GM12878 (cell line): ENCODE data around the gene CNOT11. TPM values are rescaled to one million over a fixed set of nuclear protein-coding genes. Genes with fewer than 3 reads are reported as not detected.
A peak's percentile ranks its signal among the peaks of the same experiment; 100 is the strongest.

Source experiments
- ATF3 ChIP-seq: IDR thresholded peaks from 2 replicates; pipeline ENCODE4 v1.6.1; 2011; ENCODE audit warnings: low read depth, mild to moderate bottlenecking, low read length, moderate library complexity, borderline replicate concordance; ENCODE audit errors: extremely low read depth
- BCL11A ChIP-seq: IDR thresholded peaks from 2 replicates; pipeline ENCODE4 v1.6.1; 2011; ENCODE audit warnings: low read depth, low read length
- BCL3 ChIP-seq: IDR thresholded peaks from 2 replicates; pipeline ENCODE4 v1.6.1; 2011; ENCODE audit warnings: borderline replicate concordance, low read depth, mild to moderate bottlenecking, moderate library complexity, low read length; ENCODE audit not compliant: insufficient read depth, poor library complexity, severe bottlenecking
- BRCA1 ChIP-seq: IDR thresholded peaks from 2 replicates; pipeline ENCODE4 v1.6.1; 2011; ENCODE audit warnings: low read depth, low read length, improper control_type of control experiment
- ELK1 ChIP-seq: IDR thresholded peaks from 2 replicates; pipeline ENCODE4 v1.6.1; 2012; ENCODE audit warnings: low read depth, low read length, improper control_type of control experiment
- HCFC1 ChIP-seq: fragments of 150-350 bp; IDR thresholded peaks from 2 replicates; pipeline ENCODE4 v1.6.1; 2014; ENCODE audit warnings: low read length
- HSF1 ChIP-seq: fragments of 150-350 bp; IDR thresholded peaks from 2 replicates; pipeline ENCODE4 v1.6.1; 2014; ENCODE audit warnings: mild to moderate bottlenecking, low read depth, low read length
- MEF2B ChIP-seq: fragments of 450-650 bp; IDR thresholded peaks from 2 replicates; pipeline ENCODE4 v1.6.1; 2018; ENCODE audit warnings: mild to moderate bottlenecking, moderate library complexity; ENCODE audit not compliant: partially characterized antibody, poor library complexity, severe bottlenecking
- PKNOX1 ChIP-seq: fragments of 450-650 bp; IDR thresholded peaks from 2 replicates; pipeline ENCODE4 v1.6.1; 2016; ENCODE audit warnings: mild to moderate bottlenecking
- RB1 ChIP-seq: fragments of 450-650 bp; formaldehyde crosslinking; IDR thresholded peaks from 2 replicates; pipeline ENCODE4 v1.6.1; 2017; ENCODE audit warnings: mild to moderate bottlenecking, borderline replicate concordance
- SKIL ChIP-seq: fragments of 450-650 bp; IDR thresholded peaks from 2 replicates; pipeline ENCODE4 v1.6.1; 2017; ENCODE audit warnings: mild to moderate bottlenecking, low read depth, inconsistent platforms; ENCODE audit not compliant: poor library complexity, severe bottlenecking
- SPI1 ChIP-seq: IDR thresholded peaks from 2 replicates; pipeline ENCODE4 v1.6.1; 2011; ENCODE audit warnings: low read depth, mild to moderate bottlenecking, low read length, moderate library complexity, borderline replicate concordance; ENCODE audit not compliant: insufficient read depth
- ZBTB33 ChIP-seq: fragments of 450-650 bp; IDR thresholded peaks from 2 replicates; pipeline ENCODE4 v1.6.1; 2017; ENCODE audit warnings: mild to moderate bottlenecking
- ZBTB4 ChIP-seq: fragments of 450-650 bp; formaldehyde crosslinking; IDR thresholded peaks from 2 replicates; pipeline ENCODE4 v1.4.0; 2022; ENCODE audit warnings: mild to moderate bottlenecking, moderate library complexity
- polyA plus RNA-seq, 11 experiments: library from polyadenylated mRNA; depleted of rRNA in 4 of 11; unstranded in 6 of 11; stranded (reverse) in 5 of 11; fragments of >200 nt; fragmentation: Nextera tagmentation in 4 of 11; fragmentation: Illumina TruSeq in 1 of 11; extraction: Ambion mirVana in 4 of 11; extraction: Trizol in 1 of 11; gene quantifications; 1 replicate in 1 of 11; 2 replicates in 10 of 11; pipeline versions ENCODE4 v1.2.1 to v1.2.3, GENCODE V29; 2011 to 2016; ENCODE audit warnings: inconsistent platforms in 2 of 11, missing spikeins in 2 of 11, low read depth in 1 of 11
- total RNA-seq, 4 experiments: library from RNA; depleted of rRNA in 3 of 4; stranded (reverse); fragments of >200 nt in 3 of 4; fragmentation: Illumina TruSeq in 1 of 4; extraction: Trizol in 1 of 4; gene quantifications; 2 replicates each; pipeline versions ENCODE4 v1.2.1 to v1.2.3, GENCODE V29; 2013 to 2021

The CNOT11 gene
- total and polyA plus RNA-seq, 10 of the 15 experiments (the other 5 are each of a cell fraction or from before 2014, with no cell fraction given) = 10.8 to 111 (median 50.5) TPM

- TF ChIP-seq PKNOX1 (peak; percentile 75), ATF3 (peak; percentile 82; the same call in 1 of the 2 replicates), RB1 (peak; percentile 25; the same call in 1 of the 2 replicates), BCL3 (peak; percentile 13), SPI1 (no peak), BRCA1 (no peak), HCFC1 (peak; percentile 42), SKIL (peak; percentile 56), ZBTB4 (CRISPR knock-in tag) (no peak), ELK1 (no peak), MEF2B (no peak), HSF1 (peak; percentile 39; the same call in 1 of the 2 replicates), ZBTB33 (0 out of 2 replicates have a peak, but pooled peaks have one; percentile 56), BCL11A (no peak)
Observed at GRCh38 chr2:101252408-101253012, at the start of gene CNOT11 (continued).
